GM21786 (cell line): ENCODE measurements around the gene SSR3.
"Not testable (repeated sequence)": the region's sequence is repeated elsewhere in the genome, so short reads cannot be mapped to it uniquely, and the experiment has no call there.

Source experiments
- ATAC-seq: cut with Tn5 transposase; IDR thresholded peaks from one replicate; pipeline ENCODE4 v1.9.1; 2021; ENCODE audit not compliant: unreplicated experiment

Gene SSR3

GRCh38 chr3:156576651-156577348, 21.9 kb upstream of the SSR3 start:
- ATAC-seq = no peak

DNA sequence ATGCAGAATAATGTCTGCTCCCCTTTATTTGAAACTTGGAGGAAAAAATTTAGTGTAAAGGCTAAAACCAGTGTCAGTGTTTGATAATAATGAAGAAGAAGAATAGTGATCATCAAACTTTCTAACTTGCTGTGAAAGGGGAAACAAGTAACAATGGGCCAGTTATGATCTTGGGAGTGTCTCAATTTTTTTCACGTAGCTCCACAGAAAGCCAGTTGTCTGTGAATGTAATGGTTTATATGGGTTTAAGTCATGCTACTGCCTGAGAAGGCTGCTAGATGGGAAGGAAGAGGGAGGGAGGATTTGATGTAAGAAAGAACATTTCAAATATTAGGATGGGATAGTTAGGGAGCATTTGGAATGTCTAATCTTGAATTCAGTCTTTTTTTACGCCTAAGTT, 21.1 kb upstream of the SSR3 start:
- no peak for ATAC-seq

DNA sequence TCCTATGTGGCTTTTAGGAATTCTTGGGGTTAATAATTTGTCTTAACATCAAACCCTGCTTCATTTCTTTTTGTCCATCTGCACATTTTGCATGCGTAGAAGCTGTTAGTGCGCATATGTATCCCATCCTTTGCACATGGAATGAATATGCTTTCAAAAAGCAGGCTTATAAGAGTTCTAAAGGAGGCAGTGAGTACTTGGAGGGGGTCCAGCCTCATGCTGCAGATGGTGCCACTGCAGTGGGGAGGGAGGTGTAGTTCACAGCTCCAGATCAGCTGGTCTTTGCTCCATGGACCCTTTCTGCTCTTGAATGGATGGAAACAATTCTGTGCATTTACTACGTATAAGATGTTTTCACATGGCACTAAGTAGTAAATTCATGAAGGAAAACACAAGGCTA, 20.7 kb upstream of the SSR3 start:
- ATAC-seq = no peak

GRCh38 chr3:156569881-156570280, 15.0 kb upstream of the SSR3 start:
- not testable (repeated sequence) for ATAC-seq

GRCh38 chr3:156569016-156569415, 14.1 kb upstream of the SSR3 start:
- ATAC-seq = not testable (repeated sequence)

DNA sequence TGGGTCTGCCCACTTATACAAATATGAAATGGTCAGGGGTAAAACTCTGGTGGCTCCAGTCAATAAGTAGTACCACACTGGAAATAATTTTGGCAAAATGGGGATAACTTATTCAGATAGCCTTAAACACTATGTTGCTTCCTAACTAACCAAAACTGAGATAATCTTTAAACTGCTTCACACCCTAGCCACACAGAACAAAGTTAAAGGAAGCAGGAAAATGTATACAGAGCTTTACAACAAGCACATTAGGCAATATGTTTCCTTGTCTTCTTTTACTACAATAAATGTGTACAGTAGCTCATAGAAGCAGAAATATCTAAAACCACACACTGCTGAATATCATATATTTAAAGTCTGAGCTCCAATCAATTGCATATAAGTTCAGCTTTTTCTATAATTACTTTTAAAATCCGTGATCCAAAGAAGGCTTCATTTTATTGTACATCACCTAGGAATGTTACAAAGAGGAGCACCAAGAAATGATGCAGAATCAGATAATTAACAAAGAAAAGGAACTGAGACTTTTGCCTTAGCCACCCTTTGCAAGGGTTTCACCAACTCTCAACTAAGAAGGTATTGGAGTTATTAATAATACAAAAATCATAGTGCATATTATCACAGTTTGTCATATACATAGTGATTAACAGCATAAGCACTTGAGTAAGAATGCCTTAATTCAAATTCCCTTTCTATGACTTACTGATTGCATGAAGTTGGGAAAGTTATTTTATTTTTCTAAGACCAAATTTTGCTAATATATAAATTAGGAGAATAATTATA, 9.2 kb upstream of the SSR3 start:
- ATAC-seq = peak; percentile 44

DNA sequence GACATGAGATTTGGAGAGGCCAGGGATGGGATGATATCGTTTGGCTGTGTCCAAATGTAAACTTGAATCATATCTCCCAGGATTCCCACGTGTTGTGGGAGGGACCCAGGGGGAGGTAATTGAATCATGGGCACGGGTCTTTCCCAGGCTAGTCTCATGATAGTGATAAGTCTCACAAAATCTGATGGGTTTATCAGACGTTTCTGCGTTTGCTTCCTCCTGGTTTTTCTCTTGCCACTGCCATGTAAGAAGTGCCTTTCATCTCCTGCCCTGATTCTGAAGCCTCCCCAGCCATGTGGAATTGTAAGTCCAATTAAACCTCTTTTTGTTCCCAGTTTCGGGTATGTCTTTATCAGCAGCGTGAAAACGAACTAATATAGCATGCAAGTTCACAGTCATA, 7.6 kb upstream of the SSR3 start:
- not testable (repeated sequence) for ATAC-seq

DNA sequence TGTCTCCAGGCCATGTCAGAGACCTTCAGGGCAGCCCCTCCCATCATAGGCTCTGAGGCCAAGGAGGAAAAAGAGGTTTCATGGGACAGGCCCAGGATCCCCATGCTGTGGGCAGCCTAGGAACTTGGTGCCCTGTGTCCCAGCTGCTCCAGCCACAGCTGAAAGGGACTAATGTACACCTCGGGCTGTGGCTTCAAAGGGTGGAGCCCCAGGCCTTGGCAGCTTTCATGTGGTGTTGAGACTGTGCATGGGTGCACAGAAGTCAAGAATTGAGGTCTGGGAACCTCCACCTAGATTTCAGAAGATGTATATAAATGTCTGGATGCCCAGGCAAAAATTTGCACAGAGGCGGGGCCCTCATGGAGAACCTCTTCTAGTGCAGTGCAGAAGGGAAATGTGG, 6.6 kb upstream of the SSR3 start:
- no peak for ATAC-seq

DNA sequence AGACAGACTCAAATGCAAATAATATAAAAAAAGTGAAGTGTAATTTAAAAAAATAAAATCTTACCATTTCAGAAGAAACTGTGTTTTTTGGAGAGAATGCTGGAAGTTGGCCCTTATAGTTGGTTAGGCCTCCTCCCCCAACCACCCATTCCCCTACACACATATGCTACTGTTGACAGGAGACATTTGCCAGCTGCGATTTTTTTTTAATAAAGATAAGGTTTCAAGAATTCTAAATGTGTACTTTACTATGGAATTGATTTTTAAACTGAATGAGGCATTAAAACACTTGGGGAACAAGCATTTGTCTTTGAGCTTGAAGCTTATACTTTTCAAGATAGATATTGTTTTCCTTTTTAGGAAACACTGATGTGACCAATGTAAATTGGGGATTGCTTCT, 4.4 kb upstream of the SSR3 start:
- no peak for ATAC-seq

GRCh38 chr3:156558389-156558788, 3.5 kb upstream of the SSR3 start:
- ATAC-seq = no peak

DNA sequence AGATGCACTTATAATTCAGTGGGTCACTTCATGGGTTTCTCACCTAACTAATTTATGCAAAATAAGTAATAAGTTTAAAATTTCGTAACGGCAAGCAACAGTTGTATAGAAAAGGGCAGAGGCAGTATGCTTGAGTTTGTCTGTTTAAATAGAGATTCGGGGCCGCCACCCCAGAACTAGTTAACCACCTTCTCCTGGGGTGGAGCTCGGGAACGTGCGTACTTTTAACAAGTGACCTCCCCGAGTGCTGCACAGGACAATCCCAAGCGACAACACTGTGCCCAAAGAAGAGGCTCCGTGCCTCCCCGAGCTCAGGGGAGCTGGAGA, 439 bp downstream of the SSR3 start:
- ATAC-seq = no peak

- ATAC-seq = no peak
These were observed 1.1 kb downstream of the SSR3 start for GRCh38 chr3:156553705-156554356.

DNA sequence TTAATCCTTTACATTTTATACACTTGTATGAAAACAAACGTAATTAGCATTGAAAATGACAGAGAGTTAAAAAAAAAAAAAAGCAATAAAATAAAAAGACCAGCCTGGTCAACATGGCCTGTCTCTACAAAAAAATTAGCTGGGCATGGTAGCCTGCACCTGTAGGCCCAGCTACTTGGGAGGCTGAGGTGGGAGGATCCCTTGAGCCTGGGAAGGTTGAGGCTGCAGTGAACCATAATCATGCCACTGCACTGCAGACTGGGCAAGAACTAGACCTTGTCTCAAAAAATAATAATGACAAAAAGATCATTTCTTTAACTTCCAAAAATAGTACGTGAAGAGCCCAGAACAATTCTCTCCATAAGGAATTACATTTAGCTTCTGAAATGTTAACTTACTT, 1.9 kb downstream of the SSR3 start:
- no peak for ATAC-seq

- no peak for ATAC-seq
These were observed 3.2 kb downstream of the SSR3 start for GRCh38 chr3:156551746-156552145.

DNA sequence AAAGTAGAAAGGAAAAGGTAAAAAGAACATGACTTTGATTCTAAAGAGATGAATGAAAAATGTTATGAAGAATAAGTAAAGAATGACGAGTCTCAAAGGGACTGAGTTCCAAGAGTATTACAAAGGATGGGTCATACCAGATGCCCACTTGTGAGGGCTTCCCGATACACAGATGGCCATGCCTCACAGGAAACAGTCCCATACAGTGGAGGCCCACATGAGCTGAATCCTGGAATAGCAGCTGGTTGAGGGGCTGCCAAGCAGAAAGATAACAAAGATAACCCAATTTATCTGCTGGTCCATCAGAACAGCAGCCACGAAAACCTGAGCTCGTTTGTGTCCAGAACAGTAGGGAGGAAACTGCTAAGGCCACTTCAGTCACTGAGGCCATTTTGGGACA, 3.7 kb downstream of the SSR3 start:
- no peak for ATAC-seq

GRCh38 chr3:156548902-156549301, 6.0 kb downstream of the SSR3 start:
- no peak for ATAC-seq

DNA sequence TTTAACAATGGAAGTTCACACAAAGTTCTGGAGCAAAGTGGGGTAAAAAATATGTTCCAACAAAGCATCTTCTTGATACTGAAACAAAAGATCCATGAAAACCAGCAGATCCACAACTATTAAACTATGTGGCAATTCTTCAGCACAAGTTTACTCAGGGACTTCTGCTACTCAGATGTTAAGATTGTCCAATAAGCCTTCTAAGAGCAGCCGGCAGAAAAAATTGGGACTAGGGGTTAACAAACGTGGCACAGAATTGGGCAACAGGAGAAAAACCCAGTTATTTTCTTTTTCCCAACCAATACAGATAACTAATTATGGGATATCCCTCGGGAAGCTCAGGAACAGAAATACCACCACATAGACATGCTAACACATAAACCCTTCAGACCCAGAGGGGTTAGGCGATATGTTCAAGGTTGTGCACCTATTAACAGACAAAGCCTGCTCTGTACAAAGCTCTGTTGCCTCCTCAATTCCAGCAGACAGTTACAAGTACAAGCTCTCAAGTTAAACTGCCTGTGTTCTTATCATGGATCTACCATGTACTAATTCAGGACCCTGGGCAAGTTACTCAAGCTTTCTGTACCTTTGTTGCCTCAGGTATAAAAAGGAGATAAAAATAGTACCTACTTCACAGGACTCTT, 6.8 kb downstream of the SSR3 start:
- no peak for ATAC-seq

DNA sequence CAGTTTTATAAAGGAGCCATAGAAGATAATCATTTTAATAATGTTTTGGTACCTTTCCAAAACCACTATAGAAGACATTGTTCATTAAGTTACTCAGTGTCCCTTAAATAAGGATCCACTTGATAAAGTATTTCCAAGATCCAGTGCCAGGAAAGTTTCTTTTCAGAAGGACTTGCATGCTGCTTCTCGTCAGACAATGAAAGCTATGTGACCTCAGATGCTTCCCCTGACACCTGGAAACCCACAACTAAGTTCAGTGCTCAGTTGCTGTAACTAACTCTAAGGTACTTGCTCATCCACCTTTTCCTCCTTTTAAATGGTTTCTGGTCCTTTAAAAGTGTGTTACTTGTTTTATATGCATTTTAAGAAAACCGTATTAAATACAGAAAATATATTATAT, 7.3 kb downstream of the SSR3 start:
- ATAC-seq = no peak

- no peak for ATAC-seq
These were observed 11.8 kb downstream of the SSR3 start for GRCh38 chr3:156543043-156543555.

- ATAC-seq = no peak
These were observed 12.5 kb downstream of the SSR3 start for GRCh38 chr3:156542101-156543042.
